Neural cell (in vitro differentiated cells): ENCODE results near the gene ZNF335. TPM values are rescaled to one million over a fixed set of nuclear protein-coding genes. Genes with fewer than 3 reads are reported as not detected.
"Not testable (repeated sequence)": the region's sequence is repeated elsewhere in the genome, so short reads cannot be mapped to it uniquely, and the experiment has no call there.

Source experiments
- H2AFZ ChIP-seq: fragments of 200-600, 300-800 bp; sonication (generic), shearing (Covaris generic); 2 replicates; pipeline ENCODE4 v1.6.0; 2014; ENCODE audit warnings: low read depth, mild to moderate bottlenecking, antibody characterized with exemption, low read length, moderate library complexity
- H3F3A ChIP-seq: fragments of 200-600 bp; shearing (Covaris generic); 2 replicates; pipeline ENCODE4 v1.6.1; 2016; ENCODE audit warnings: mild to moderate bottlenecking, moderate library complexity, mixed read lengths, antibody characterized with exemption, low read length; ENCODE audit not compliant: insufficient read depth, poor library complexity, severe bottlenecking
- H3K27ac ChIP-seq: fragments of 200-600, 300-800 bp; sonication (generic), shearing (Covaris generic); 2 replicates; pipeline ENCODE4 v1.5.1; 2014; ENCODE audit warnings: mild to moderate bottlenecking, low read length, moderate library complexity
- H3K27me3 ChIP-seq: fragments of 300-800, 200-600 bp; sonication (generic), shearing (Covaris generic); 2 replicates; pipeline ENCODE4 v1.6.0; 2014; ENCODE audit warnings: mild to moderate bottlenecking, low read depth, low read length, moderate library complexity; ENCODE audit not compliant: insufficient read depth
- H3K36me3 ChIP-seq: fragments of 300-800, 200-600 bp; sonication (generic), shearing (Covaris generic); 2 replicates; pipeline ENCODE4 v1.5.1; 2014; ENCODE audit warnings: mild to moderate bottlenecking, antibody characterized with exemption, low read length, moderate library complexity; ENCODE audit not compliant: insufficient read depth
- H3K4me2 ChIP-seq: fragments of 300-800, 200-600 bp; sonication (generic), shearing (Covaris generic); 2 replicates; pipeline ENCODE4 v1.6.0; 2014; ENCODE audit warnings: mild to moderate bottlenecking, low read length
- H3K4me3 ChIP-seq: fragments of 300-800, 200-600 bp; sonication (generic), shearing (Covaris generic); 2 replicates; pipeline ENCODE4 v1.5.1; 2014; ENCODE audit warnings: mild to moderate bottlenecking, low read length, moderate library complexity
- H3K79me2 ChIP-seq: fragments of 200-600 bp; shearing (Covaris generic); replicated peaks from 2 replicates; pipeline ENCODE4 v1.6.0; 2014; ENCODE audit warnings: mild to moderate bottlenecking, low read length, moderate library complexity; ENCODE audit not compliant: insufficient read depth
- H3K9ac ChIP-seq: fragments of 300-800, 200-600 bp; sonication (generic), shearing (Covaris generic); 2 replicates; pipeline ENCODE4 v1.6.1; 2016; ENCODE audit warnings: mild to moderate bottlenecking, low read length, mixed read lengths
- H3K9me2 ChIP-seq: fragments of 200-600 bp; shearing (Covaris generic); 2 replicates; pipeline ENCODE4 v1.6.1; 2016; ENCODE audit warnings: mild to moderate bottlenecking, low read length, mixed read lengths; ENCODE audit not compliant: insufficient read depth
- H3K9me3 ChIP-seq: fragments of 200-600, 300-800 bp; sonication (generic), shearing (Covaris generic); 2 replicates; pipeline ENCODE4 v1.6.1; 2016; ENCODE audit warnings: mild to moderate bottlenecking, mixed run types, low read length, moderate library complexity, mixed read lengths
- H4K20me1 ChIP-seq: fragments of 200-600 bp; shearing (Covaris generic); 2 replicates; pipeline ENCODE4 v1.6.1; 2016; ENCODE audit warnings: mild to moderate bottlenecking, mixed run types; ENCODE audit not compliant: insufficient read depth
- EP300 ChIP-seq: fragments of 450-650 bp; conservative IDR thresholded peaks from 2 replicates; pipeline ENCODE4 v1.6.1; 2014; ENCODE audit warnings: antibody characterized with exemption, mild to moderate bottlenecking, moderate library complexity; ENCODE audit not compliant: poor library complexity, severe bottlenecking
- EZH2 ChIP-seq: fragments of 200-600, 300-800 bp; shearing (Covaris generic), sonication (generic); IDR thresholded peaks from 2 replicates; pipeline ENCODE4 v1.6.1; 2014; ENCODE audit warnings: antibody characterized with exemption, low read length, borderline replicate concordance, mild to moderate bottlenecking; ENCODE audit not compliant: insufficient read depth, poor library complexity, severe bottlenecking
- MXI1 ChIP-seq: fragments of 450-650 bp; conservative IDR thresholded peaks from 2 replicates; pipeline ENCODE4 v1.6.1; 2014; ENCODE audit warnings: antibody characterized with exemption, mild to moderate bottlenecking; ENCODE audit not compliant: poor library complexity, severe bottlenecking
- POLR2AphosphoS5 ChIP-seq: IDR thresholded peaks from 2 replicates; pipeline ENCODE4 v1.6.1; 2012
- RAD21 ChIP-seq: fragments of 450-650 bp; conservative IDR thresholded peaks from 2 replicates; pipeline ENCODE4 v1.6.1; 2014; ENCODE audit warnings: antibody characterized with exemption, mild to moderate bottlenecking, moderate library complexity
- SMC3 ChIP-seq: fragments of 450-650 bp; conservative IDR thresholded peaks from 2 replicates; pipeline ENCODE4 v1.6.1; 2014; ENCODE audit warnings: antibody characterized with exemption, mild to moderate bottlenecking, moderate library complexity; ENCODE audit not compliant: poor library complexity
- TAF1 ChIP-seq: IDR thresholded peaks from 2 replicates; pipeline ENCODE4 v1.6.1; 2012; ENCODE audit warnings: low read depth
- polyA plus RNA-seq: library from polyadenylated mRNA; depleted of rRNA; stranded (reverse); fragments of >200 nt; gene quantifications from 2 replicates; pipeline ENCODE4 v1.2.3, GENCODE V29; 2014
- TF ChIP-seq, protein P1 (sequence below): fragments of 450-650 bp; IDR thresholded peaks from 2 replicates; pipeline ENCODE4 v1.5.1; 2014; ENCODE audit warnings: antibody characterized with exemption, mild to moderate bottlenecking, moderate library complexity; ENCODE audit not compliant: poor library complexity, severe bottlenecking
- TF ChIP-seq, protein P2 (sequence below): IDR thresholded peaks from 2 replicates; pipeline ENCODE4 v1.6.1; 2012; ENCODE audit warnings: borderline replicate concordance

The ZNF335 gene
- polyA plus RNA-seq, 1 donor from 2014 or later = 12.8 TPM

DNA sequence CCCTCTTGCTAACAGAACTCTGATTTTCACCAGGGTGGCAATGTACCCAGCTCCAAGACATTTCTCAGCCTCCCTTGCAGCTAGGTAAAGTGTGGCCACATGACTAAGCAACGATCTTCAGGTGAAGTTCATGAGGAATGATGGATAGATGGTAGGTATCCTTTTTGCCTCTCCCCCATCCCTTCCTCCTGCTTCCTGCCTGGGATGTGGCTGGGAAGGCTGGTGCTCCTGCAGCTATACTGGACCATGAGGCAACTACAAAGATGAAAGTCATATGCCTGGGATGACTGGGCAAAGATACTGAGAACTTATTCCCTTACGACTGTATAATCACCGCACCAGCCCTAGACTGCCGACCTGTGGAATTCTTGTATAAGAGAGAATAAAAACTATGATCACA lies 13.4 kb downstream of the ZNF335 start:
- H4K20me1 ChIP-seq = no peaks in the 10 kb centered on the region
- H3K4me3 ChIP-seq = no peak overlapping the region
- H3K36me3 ChIP-seq = no peaks in the 10 kb centered on the region
- no peak overlapping the region for H3K4me2 ChIP-seq
- no peak overlapping the region for H2AFZ ChIP-seq
- H3K9me2 ChIP-seq = no peaks in the 10 kb centered on the region
- H3K9me3 ChIP-seq = no peaks in the 10 kb centered on the region
- no peaks in the 10 kb centered on the region for H3K79me2 ChIP-seq
- H3K27me3 ChIP-seq = no peaks in the 10 kb centered on the region
- TF ChIP-seq, protein P1, sequence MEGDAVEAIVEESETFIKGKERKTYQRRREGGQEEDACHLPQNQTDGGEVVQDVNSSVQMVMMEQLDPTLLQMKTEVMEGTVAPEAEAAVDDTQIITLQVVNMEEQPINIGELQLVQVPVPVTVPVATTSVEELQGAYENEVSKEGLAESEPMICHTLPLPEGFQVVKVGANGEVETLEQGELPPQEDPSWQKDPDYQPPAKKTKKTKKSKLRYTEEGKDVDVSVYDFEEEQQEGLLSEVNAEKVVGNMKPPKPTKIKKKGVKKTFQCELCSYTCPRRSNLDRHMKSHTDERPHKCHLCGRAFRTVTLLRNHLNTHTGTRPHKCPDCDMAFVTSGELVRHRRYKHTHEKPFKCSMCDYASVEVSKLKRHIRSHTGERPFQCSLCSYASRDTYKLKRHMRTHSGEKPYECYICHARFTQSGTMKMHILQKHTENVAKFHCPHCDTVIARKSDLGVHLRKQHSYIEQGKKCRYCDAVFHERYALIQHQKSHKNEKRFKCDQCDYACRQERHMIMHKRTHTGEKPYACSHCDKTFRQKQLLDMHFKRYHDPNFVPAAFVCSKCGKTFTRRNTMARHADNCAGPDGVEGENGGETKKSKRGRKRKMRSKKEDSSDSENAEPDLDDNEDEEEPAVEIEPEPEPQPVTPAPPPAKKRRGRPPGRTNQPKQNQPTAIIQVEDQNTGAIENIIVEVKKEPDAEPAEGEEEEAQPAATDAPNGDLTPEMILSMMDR = no peak
- TF ChIP-seq SMC3 = no peak
- no peak for TF ChIP-seq POLR2AphosphoS5
- no peak for TF ChIP-seq MXI1
- TF ChIP-seq TAF1 = no peak
- TF ChIP-seq EP300 = no peak
- TF ChIP-seq, protein P2, sequence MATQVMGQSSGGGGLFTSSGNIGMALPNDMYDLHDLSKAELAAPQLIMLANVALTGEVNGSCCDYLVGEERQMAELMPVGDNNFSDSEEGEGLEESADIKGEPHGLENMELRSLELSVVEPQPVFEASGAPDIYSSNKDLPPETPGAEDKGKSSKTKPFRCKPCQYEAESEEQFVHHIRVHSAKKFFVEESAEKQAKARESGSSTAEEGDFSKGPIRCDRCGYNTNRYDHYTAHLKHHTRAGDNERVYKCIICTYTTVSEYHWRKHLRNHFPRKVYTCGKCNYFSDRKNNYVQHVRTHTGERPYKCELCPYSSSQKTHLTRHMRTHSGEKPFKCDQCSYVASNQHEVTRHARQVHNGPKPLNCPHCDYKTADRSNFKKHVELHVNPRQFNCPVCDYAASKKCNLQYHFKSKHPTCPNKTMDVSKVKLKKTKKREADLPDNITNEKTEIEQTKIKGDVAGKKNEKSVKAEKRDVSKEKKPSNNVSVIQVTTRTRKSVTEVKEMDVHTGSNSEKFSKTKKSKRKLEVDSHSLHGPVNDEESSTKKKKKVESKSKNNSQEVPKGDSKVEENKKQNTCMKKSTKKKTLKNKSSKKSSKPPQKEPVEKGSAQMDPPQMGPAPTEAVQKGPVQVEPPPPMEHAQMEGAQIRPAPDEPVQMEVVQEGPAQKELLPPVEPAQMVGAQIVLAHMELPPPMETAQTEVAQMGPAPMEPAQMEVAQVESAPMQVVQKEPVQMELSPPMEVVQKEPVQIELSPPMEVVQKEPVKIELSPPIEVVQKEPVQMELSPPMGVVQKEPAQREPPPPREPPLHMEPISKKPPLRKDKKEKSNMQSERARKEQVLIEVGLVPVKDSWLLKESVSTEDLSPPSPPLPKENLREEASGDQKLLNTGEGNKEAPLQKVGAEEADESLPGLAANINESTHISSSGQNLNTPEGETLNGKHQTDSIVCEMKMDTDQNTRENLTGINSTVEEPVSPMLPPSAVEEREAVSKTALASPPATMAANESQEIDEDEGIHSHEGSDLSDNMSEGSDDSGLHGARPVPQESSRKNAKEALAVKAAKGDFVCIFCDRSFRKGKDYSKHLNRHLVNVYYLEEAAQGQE = no peak
- TF ChIP-seq EZH2 = no peak
- no peak for TF ChIP-seq RAD21
- no peak overlapping the region for H3K9ac ChIP-seq
- no peaks in the 10 kb centered on the region for H3F3A ChIP-seq
- H3K27ac ChIP-seq = no peak overlapping the region

DNA sequence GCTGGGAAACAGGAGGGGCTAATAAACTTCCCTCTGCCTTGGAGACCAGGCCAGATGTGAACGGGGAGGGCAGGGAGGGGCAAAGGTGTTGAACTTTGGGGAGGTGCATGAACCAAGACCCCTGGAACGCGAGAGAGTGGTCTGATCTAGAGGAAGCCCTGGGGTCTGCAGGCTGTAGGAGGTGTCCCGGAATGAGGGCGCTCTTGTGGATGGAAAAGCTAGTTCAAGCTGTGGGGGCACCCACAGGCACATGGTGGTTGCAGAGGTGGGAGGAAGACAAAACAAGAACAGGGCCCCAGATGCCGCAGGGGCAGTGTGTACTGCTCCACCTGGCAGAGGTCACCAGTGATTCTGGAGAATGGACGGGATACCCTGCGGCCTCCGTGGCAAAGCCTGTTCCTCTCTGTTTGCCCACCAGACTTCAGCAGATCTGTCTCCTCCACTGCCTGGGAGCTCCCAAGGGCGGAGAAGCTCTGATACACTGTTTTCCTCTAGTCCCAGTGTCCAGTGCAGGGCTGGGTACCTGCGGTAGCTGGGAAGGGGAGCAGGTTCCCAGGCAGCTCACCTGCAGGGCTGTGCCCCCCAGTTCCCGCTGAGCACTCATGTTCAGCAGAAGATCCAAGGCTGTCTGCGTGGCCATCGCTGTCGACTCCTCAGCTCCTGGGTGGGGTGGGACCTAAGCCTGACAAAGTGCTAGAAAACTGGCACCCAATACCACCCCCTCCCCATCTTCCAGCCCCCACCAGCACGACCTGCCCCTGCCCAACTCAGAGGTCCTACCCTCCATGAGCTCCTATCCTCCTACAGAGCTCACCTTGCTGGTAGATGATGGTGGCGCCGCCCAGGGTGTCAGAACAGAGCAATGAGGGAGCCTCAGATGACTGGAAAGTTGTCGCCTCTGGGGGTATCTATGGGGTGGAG lies 14.7 kb downstream of the ZNF335 start:
- no peak overlapping the region for H2AFZ ChIP-seq
- no peaks in the 10 kb centered on the region for H3K9me2 ChIP-seq
- H3K9me3 ChIP-seq = no peaks in the 10 kb centered on the region
- no peak overlapping the region for H3K9ac ChIP-seq
- no peaks in the 10 kb centered on the region for H3K79me2 ChIP-seq
- no peak overlapping the region for H3K27ac ChIP-seq
- H3K27me3 ChIP-seq = no peaks in the 10 kb centered on the region
- TF ChIP-seq EP300 (no peak), TAF1 (no peak), SMC3 (no peak), RAD21 (no peak), MXI1 (no peak), POLR2AphosphoS5 (no peak), EZH2 (no peak)
- TF ChIP-seq, protein P1 = no peak
- TF ChIP-seq, protein P2 = no peak
- H4K20me1 ChIP-seq = no peaks in the 10 kb centered on the region
- no peaks in the 10 kb centered on the region for H3K36me3 ChIP-seq
- H3K4me2 ChIP-seq = no peak overlapping the region
- no peaks in the 10 kb centered on the region for H3F3A ChIP-seq
- H3K4me3 ChIP-seq = no peak overlapping the region

DNA sequence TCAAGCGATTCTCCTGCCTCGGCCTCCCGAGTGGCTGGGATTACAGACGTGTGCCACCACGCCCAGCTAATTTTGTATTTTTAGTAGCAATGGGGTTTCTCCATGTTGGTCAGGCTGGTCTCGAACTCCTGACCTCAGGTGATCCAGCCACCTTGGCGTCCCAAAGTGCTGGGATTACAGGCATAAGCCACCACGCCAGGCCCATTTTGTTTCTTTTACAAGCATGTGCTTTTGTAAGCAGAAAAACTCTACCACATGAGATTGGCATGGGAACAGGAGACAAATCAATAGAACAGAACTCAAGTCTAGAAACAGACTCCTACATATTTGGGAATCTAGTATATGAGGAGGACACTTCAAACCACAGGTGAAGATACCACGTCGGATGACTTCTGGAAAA lies 15.7 kb downstream of the ZNF335 start:
- H3F3A ChIP-seq, H3K4me2 ChIP-seq, H2AFZ ChIP-seq, H3K4me3 ChIP-seq, H3K9me2 ChIP-seq, H4K20me1 ChIP-seq, H3K79me2 ChIP-seq, H3K36me3 ChIP-seq, H3K27me3 ChIP-seq, H3K9ac ChIP-seq, H3K9me3 ChIP-seq, H3K27ac ChIP-seq: not testable (repeated sequence)
